HG02678 (cell line): ENCODE data around the gene COL25A1.
A peak's percentile ranks its signal among the peaks of the same experiment; 100 is the strongest.
"Not testable (repeated sequence)": the region's sequence is repeated elsewhere in the genome, so short reads cannot be mapped to it uniquely, and the experiment has no call there.

Experiments used
- ATAC-seq: cut with Tn5 transposase; IDR thresholded peaks from one replicate; pipeline ENCODE4 v1.9.1; 2021; ENCODE audit warnings: mild to moderate bottlenecking, moderate library complexity; ENCODE audit not compliant: unreplicated experiment

COL25A1 gene

DNA sequence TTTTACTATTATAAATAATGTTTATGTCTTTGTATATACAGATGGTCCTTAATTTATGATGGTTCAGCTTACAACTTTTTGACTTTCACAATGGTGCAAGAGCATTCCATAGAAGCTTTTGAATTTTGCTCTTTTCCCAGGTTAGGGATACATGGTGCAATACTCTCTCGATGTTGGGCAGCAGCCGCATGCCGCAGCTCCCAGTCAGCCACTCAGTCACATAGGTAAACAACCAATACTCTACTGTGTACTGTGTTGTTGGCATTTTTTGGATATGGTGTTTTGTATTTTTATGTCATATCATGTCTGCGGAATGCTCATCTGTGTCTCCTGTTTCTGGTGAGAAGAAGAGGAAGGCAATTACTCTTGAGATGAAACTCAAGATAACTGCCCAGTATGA is 281.6 kb downstream of the COL25A1 start:
- no peak for ATAC-seq

DNA sequence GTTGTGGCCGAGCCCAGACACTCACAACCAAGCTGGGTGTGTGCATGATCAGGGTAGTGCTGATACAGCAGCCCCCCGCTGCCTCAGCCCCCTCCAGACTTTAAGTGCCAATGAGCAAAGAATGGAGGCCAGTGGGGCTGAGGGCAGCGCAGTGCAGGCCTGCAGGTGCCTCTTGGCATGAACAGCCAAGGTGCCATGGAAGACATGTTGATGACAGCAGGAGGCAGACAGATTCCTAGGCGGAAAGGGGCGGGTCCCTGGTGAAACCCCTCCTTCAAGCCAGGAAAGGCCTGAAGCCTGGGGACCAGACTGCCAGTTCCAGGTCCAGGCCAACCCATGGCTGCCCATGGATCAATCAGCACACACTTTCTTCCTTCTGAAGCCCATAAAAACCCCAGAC is 286.3 kb downstream of the COL25A1 start:
- no peak for ATAC-seq

DNA sequence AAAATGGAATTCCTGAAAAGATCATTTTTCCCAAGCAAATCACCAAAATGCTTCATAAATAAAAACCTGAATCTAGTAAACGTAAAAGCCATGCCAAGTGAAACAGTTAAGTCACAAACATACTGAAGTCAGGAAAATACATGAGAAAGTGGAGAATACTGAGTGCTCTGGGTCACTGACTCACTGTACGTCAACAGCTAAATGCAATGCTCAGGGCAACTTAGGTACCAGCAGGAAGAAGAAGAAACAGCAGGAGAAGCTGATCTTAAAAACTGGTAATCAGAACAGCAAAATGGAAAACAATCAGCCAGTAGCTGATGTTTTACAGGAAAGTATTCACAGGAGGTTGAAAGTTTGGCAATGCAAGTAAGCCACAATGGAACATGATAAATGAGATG is 287.0 kb downstream of the COL25A1 start:
- no peak for ATAC-seq

DNA sequence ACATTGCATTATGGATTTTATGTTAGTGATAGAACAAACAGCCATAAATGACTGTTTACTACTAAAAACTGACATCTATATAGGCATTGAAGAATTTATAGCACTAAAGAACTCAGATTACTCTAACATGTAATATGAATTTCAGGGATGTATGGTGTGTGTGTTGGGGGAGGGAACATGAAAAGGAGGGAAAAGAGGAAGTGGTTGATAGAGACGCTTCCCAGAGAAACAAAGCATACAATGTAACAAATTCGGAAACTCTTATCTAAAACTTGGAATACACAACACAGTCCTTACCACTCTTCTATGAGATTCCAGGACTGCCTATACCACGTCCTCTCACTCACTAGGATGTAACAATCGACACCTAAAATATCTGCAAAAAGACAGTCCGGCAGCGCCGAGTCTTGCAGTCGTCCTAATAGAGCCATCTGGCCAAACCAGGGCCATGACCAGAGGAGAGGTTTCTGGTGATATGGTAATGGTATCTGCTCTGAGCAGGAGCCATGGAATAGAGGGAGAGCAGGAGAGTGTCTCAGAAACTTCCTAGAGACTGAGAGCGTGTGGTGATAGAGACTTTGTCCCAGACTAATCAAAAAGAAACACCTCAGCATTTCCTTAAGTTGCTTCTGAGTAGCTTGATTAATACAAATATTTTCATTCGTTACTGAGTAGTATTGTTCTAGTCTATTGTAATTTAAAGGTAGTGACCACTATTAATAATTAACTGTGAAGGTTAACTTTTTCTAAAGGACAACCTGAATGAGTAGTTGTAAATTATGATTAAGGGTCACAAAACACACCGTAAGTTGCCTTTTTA is 287.7 kb downstream of the COL25A1 start:
- no peak for ATAC-seq

DNA sequence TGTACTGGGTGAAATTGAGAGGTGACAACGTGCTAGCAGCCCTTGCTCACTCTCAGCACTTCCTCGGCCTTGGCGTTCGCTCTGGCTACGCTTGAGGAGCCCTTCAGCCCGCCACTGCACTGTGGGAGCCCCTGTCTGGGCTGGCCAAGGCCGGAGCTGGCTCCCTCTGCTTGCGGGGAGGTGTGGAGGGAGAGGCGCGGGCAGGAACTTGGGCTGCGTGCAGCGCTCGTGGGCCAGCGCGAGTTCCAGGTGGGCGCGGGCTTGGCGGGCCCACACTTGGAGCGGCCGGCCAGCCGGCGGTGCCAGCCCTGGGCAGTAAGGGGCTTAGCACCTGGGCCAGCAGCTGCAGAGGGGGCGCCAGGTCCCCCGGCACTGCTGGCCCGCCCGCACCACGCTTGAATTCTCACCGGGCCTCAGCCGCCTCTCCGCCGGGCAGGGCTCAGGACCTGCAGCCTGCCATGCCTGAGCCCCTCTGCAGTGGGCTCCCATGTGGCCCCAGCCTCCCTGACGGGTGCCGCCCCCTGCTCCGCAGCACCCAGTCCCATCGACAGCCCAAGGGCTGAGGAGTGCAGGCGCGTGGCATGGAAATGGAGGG is 290.1 kb downstream of the COL25A1 start:
- no peak for ATAC-seq

DNA sequence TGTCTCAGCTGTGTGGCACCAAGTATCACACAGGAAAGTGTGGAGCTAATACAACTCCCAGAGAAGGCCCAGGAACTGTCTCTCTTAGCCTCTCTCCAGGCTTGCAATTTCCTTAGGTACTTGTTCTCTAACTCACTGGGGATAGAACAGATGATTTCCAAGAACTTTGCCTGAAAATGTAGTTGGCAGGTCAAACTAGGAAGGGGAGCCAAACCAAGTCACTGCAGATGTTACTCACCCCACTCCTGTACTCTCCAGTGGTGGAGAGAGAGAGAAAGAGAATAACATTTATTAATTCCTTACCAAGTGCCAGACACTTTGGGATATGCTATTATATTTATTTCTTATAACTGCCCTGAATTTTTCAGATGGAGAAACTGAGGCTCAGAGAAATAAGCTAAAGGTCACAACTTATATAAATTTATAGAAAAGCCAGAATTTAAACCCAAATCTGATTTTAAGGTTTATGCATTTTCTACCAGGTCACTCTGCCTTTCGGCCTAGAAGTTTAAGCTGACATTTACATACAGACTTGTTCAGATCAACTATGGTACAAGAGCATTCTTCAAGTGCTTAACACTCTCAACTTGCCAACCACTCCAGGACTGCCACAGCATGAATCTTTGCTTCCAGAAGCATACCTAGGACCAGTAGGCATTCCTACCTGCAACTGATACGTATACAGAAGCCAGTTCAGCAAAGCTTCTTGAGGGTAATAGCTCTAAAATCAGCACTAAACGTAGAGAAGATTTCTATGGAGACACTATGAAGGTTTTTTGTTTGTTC is 291.0 kb downstream of the COL25A1 start:
- ATAC-seq: no peak

DNA sequence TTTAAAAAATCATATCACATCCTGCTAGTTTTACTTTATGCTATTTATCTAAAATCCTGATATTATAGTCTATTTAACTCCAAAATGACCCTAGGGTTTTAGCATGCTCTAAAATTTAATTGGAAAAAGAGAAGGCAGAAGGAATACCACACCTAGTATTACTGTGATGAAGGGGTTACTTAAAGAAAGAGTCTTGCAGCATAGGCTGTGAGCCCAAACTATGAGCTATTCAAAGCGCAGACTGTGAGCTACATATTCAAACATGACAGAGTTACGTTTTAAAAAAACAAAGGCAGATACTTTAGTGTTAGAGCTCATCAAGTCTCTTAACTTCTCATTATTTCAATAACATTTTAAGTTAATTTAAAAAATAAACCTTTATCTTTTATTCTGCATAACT is 291.9 kb downstream of the COL25A1 start:
- ATAC-seq: no peak

DNA sequence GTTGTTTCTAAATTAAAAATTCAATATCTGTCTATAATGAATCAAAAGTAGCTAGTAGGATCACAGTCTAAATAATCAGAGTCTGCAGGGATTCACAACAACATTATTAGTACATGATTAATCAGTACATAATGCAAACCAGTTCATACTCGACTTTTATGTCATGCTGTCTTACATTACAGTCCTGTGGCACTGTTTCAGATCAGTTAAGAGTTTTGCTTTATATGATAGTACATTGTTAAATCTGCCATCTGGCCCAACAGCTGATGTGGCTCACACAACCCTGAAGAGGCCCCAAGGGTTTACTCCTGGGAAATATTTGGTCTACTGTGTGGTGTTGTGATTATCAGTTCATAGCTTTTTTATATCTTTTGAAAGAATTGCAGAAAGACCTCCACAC is 292.5 kb downstream of the COL25A1 start:
- no peak for ATAC-seq

DNA sequence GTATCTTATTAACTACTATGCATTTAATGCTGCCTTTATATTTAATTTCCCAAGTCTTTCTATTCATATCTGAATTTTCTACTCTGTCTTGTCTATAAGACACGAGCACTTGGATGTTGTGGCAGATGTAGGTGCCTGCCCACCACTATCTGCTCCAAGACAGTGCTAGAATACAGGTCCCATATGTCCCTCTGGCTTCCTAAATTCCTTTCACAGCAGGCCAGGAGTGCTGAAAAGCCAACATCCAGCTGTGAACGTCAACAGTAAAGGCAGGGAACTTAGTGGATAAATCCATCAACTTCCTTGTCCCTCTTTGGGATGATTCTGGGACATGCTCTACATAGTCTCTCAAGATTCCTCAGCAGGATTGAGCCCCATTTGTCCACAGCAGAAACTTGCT is 294.5 kb downstream of the COL25A1 start:
- no peak for ATAC-seq

DNA sequence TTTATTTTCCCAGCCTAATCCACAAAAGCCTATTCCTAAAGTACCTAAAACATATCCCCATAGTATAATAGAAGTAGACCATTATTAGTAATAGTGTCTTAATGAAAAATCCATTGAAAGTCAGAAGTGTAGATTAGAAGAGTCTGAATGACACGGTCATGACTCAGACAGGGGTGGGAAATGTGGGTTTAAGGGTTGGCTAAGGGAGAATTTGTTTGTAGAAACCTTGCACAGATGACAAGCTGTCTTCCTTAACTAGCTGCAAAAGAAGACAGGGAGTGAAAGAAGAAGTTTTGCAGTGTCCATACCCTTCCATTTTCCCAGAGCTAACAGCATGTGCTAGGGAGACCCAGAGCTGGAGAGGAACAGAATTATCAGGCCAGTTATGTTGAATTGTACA is 296.9 kb downstream of the COL25A1 start:
- ATAC-seq: no peak

DNA sequence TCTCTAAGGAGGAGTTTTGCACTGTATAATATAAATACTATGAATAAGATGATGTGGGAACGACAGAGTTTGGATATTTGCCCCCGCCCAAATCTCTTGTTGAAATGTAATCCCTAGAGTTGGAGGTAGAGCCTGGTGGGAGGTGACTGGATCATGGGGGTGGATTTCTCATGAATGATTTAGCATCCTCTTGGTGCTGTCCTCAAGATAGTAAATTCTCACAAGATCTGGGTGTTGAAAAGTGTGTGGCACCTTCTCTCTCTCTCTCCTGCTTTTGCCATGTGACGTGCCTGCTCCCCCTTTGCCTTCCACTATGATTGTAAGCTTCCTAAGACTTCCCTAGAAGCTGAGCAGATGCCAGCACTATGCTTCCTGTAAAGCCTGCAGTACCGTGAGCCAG is 298.0 kb downstream of the COL25A1 start:
- ATAC-seq: no peak

DNA sequence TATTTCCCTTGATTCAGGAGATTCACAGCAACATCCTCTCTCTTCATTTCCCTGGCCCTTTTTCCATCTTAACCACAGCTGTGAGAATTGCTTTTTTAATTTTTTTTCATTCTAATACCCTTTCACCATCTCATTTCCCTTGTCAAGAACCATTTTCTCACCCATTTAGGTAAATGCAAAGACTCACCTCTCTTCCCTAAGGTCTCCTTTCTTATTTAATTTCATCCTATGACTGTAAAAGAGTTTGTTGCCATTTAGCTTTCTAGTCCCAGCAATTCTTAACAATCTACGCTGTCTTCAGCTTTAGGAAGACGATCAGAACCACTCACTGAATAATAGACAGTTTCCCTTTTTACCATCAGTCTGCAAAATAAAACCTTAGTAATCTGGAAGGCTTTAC is 298.5 kb downstream of the COL25A1 start:
- ATAC-seq: no peak

DNA sequence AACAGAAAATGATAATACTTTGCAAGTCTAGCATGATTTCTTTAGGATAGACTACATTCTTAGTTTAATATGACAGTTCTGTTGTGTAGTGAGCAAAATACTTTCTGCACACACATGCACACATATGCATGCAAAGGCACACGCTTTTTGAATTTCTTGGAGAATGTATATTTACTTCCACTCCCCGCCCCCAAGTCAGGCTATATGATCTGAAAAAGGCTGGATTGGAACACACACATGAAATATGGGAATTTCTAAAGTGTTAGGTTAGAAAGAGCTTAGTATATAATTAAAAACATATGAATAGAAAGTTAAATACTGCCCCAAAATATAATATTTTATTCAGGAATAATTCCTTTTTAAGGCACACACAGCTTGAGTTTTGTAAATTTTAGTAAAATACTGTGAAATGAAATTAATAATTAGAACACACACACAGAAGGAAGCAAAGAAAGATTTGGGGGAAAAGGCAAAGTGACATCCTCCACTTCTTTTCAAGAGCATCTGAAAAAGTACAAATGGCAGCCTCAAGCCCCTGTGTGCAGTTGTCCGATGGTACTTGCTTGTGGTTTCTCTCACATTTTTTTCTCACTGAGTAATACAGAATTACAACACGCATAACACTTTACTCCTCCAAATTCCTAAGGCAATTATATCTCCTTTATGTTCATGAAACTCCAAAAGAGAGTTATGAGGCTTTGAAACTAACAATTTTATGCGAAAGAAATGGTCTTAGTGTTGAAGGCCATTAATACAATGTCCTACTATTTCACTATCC is 310.7 kb downstream of the COL25A1 start:
- ATAC-seq: no peak

DNA sequence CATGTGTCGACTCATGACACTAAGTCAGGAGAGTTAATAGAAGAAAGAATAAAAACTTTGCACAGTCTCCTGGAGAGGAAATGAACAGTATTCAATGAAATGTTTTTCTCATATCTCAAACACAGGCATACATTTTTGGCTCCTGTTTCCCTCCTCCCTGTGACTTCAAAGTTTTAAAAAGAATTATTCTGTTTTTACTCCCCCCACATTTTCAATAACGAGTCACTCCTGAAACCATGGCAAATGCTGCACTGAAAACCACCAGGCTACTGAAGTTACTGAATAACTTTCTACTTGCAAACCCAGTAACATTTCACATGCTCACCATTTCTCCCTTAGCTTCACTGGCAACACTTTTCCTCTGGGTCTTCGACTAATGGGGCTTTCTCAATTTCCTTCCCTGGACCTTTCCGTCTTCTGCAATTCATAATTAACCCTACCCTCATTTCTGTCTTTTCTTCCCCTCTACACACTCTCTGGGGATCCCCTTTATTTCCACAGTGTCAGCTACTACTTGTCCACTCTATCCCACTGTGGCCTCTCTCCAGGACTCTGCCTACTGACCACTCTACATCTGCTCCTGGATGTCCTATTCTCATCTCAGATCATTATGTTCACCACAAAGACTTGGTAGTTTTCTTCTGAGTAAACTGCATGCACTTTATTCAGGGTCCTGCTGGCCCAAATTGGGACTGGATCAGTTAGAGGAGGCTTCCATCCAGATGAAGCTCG is 313.8 kb downstream of the COL25A1 start:
- ATAC-seq: peak; percentile 76

DNA sequence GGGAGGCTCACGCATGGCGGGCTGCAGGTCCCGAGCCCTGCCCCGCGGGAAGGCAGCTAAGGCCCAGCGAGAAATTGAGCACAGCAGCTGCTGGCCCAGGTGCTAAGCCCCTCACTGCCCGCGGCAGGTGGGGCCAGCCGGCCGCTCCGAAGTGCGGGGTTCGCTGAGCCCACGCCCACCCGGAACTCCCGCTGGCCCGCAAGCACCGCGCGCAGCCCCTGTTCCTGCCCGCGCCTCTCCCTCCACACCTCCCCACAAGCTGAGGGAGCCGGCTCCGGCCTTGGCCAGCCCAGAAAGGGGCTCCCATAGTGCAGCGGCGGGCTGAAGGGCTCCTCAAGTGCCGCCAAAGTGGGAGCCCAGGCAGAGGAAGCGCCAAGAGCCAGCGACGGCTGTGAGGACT is 318.0 kb downstream of the COL25A1 start:
- not testable (repeated sequence) for ATAC-seq

DNA sequence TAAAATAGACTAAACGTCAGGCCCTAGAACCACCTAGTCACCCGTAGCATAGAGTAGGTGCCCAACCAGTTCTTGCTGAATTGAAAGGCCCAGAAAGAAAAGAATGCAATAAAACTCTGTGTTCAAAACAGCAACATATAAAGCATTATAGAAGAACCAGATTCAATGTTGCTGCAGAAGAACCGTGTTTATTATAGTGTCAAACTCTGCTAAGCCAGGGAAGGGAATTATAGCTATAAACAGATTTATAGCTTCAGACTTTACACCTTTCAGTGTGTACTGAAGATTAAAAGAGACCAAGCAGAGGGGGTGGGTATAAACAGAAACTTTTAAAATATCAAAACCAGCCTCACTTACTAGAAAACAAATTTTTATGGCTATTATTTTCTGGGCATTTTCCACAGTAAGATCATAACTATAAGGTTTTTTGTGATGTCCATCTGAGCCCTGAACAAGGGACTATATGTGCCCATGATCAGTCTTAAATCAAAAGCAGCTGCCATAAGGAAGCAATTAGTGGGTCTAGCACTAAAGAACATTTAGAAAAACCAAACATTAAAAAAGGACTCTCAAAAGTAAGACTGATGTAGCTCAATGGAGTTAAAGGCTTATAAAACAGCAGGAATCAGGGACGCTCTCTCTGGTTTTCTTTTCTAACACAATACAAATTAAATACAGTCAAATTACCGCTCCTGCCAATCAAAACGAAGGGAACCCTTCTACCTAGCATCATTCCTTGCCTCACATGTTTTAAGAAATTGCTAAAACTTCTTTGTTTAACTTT is 319.9 kb downstream of the COL25A1 start:
- ATAC-seq: no peak

DNA sequence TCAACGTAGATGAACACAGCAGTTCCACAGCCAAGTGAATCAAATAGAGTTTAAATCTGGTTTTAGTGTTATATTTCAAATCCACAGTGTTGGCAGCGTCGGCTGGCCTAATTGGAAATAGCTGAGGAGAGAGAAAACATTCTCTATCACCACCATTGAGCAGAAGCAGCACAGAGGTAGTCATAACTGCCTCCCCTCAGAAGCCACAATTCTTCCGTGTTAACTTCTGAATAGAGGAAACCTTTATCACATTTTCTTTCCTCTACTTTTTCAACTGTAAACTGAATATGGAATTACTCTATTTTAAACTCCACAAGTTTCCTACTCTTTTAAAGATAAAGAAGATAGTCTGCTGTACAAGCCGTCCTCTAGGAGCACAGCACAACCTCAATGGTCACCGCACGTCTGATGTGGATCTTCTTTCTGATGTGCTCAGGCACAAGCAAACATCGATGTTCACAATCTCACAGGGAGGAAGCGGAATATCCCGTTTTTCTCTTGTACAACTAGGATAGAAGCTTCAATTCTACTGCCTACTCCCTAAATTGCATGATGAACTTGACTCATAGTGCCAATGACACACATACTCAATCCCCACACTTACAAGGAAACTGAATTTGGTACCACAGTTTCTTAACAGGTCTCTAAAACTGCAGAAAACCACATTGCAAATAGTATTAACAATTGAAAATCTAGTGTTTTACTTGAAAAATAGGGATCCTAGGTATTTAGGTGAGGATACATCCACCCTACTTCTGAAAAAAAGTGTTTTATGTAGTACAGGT is 321.8 kb downstream of the COL25A1 start:
- no peak for ATAC-seq

DNA sequence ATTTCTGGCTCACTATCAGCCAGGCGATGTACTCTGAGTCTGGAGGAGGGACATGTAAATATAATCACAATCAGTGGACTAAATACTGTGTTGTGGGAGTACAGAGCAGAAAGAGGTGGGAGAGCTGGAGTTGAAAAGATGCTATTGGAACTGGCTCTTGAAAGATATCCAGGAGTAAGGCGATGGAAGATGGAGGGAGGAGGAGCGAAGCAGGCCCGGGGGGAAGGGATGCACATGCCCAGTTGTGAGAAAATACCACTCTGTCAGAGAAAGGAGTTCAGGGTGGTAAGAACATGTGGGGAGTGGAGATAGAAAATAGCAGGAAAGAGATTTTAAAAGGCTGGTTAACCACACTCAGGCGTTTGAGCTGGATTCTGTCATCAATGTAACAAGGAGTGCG is 322.7 kb downstream of the COL25A1 start:
- ATAC-seq: no peak

DNA sequence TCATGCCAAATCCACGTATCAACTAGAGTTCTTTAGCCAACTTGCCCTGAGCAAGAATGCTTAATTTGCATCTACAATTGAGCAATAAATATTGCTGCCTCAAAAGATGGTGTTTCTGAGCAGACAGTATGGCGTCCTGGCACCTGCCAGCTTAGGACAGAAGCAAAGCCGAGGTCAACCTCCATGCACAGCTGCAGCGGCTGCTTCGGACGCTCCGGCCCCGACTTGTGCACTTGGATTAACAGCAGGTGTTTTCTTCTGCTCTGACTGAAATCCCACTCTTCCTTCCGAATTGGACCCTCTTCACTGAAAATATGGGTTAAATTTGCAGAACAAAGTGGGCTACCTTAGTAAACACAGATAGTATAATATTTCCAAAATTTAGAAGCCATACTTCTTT is 324.4 kb downstream of the COL25A1 start:
- no peak for ATAC-seq
